Measurements from ENCODE around the gene MPL. TPM values are rescaled to one million over a fixed set of nuclear protein-coding genes. Genes with fewer than 3 reads are reported as not detected.
A peak's percentile ranks its signal among the peaks of the same experiment; 100 is the strongest.

MPL gene
- total RNA-seq, 1 experiment from 2014 or later = not detected

GRCh38 chr1:43350976-43351375, 13.4 kb downstream of the MPL start:
- Histone ChIP-seq H3K36me3 (no peaks in the 10 kb centered on the region), H3K4me1 (no peaks in the 10 kb centered on the region), H3K27ac (no peak overlapping the region), H3K9me3 (replicated peaks) (no peaks in the 10 kb centered on the region), H3K27me3 (no peaks in the 10 kb centered on the region), H3K4me3 (no peak overlapping the region)
- no peak for DNase-seq

GRCh38 chr1:43351421-43352350, 14.1 kb downstream of the MPL start:
- H3K4me3 ChIP-seq = no peak overlapping the region
- H3K9me3 ChIP-seq (replicated peaks) = no peaks in the 10 kb centered on the region
- no peaks in the 10 kb centered on the region for H3K27me3 ChIP-seq
- no peak overlapping the region for H3K27ac ChIP-seq
- no peaks in the 10 kb centered on the region for H3K4me1 ChIP-seq
- DNase-seq = no peak
- no peaks in the 10 kb centered on the region for H3K36me3 ChIP-seq

- Histone ChIP-seq H3K27me3 (no peaks in the 10 kb centered on the region), H3K36me3 (no peaks in the 10 kb centered on the region), H3K9me3 (replicated peaks) (no peaks in the 10 kb centered on the region), H3K27ac (no peak overlapping the region), H3K4me3 (no peak overlapping the region), H3K4me1 (no peaks in the 10 kb centered on the region)
- DNase-seq = no peak
These were observed 14.7 kb downstream of the MPL start for GRCh38 chr1:43352351-43352705.

DNA sequence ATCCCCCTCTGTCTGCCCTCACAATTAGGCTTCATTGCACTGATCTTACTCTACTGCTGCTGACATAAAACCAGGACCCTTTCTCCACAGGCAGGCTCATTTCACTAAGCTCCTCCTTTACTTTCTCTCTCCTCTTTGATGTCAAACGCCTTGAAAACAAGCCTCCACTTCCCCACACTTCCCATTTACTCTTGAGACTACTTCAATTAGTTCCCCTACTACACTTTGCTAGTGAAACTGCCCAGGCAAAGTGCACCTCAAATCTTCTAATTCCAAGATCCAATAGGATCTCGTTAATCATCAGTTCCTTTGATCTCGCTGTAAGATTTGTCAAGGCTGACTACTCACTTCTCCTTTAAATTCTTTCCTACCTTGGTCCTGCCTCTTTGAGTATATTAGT, 15.3 kb downstream of the MPL start:
- Histone ChIP-seq H3K9me3 (replicated peaks) (no peaks in the 10 kb centered on the region), H3K36me3 (no peaks in the 10 kb centered on the region), H3K27me3 (no peaks in the 10 kb centered on the region), H3K4me3 (no peak overlapping the region), H3K4me1 (no peaks in the 10 kb centered on the region), H3K27ac (no peak overlapping the region)
- no peak for DNase-seq

DNA sequence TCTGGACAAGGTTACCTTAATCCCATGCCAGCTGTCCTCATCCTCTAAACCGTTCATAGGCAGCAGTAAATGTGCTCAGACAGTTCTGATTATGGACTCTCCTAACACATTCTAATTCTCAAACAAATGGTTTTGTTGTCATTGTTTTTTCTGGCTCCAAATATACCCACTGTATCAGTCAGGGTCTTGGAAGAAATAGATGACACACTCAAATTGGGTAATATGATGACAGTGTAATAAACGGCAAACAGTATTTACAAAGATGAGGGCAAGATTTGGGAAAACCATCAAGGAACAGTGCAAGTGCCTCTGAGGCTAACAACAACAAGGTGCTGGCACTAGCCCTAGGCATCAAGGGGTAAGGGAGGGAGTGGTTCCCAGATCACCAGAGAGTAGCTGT, 16.9 kb downstream of the MPL start:
- no peak for DNase-seq
- Histone ChIP-seq H3K27me3 (no peaks in the 10 kb centered on the region), H3K4me3 (no peak overlapping the region), H3K27ac (no peak overlapping the region), H3K4me1 (no peaks in the 10 kb centered on the region), H3K9me3 (replicated peaks) (no peaks in the 10 kb centered on the region), H3K36me3 (no peaks in the 10 kb centered on the region)

DNA sequence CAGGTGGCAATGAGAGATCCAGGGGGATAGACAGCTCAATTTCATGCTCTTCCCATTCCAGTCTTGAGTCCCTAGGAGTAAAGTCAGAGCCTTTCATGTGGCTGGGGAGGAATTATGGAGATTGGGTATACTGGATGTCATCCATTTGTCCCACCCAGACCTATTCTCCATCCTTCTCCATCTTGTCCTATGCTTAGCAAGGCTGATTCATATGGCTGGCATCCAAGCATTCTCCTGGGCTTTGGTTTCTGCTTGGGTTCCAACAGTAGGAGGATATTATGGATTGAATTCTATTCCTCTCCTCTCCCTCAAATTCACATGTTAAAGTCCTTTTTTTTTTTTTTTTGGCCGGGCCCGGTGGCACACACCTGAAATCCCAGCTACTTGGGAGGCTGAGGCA, 17.3 kb downstream of the MPL start:
- DNase-seq = no peak
- no peak overlapping the region for H3K27ac ChIP-seq
- H3K36me3 ChIP-seq = no peaks in the 10 kb centered on the region

DNA sequence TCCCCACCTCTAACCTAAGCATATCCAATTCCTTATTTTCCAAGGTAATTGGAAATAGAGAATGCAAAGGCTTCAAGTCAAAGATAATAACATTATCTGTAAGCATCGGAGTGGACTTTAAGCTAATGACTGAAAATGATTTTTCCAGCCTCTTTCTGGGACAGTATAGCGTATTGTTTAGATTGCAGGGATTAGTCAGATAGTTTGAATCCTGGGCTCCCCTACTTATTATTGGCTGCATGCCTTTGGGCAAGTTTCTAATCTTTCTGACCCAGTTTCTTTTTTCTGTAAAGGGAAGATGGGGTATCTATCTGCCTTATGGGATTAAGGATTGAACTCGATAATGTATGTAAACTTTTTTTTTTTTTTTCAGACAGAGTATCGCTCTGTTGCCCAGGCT, 19.6 kb downstream of the MPL start:
- H3K27me3 ChIP-seq = no peaks in the 10 kb centered on the region
- peaks cover 23% of the 10 kb centered on the region for H3K36me3 ChIP-seq
- H3K9me3 ChIP-seq (replicated peaks) = no peaks in the 10 kb centered on the region
- DNase-seq = no peak
- no peak overlapping the region for H3K27ac ChIP-seq
- no peak overlapping the region for H3K4me3 ChIP-seq
- peaks cover 7% of the 10 kb centered on the region; the same call in 1 of the 2 replicates for H3K4me1 ChIP-seq

More for the DNA sequence above, 17.3 kb downstream of the MPL start:
- H3K9me3 ChIP-seq (replicated peaks) = no peaks in the 10 kb centered on the region
- peaks cover under 1% of the 10 kb centered on the region; the same call in 1 of the 2 replicates for H3K4me1 ChIP-seq
- no peaks in the 10 kb centered on the region for H3K27me3 ChIP-seq
- H3K4me3 ChIP-seq = no peak overlapping the region

GRCh38 chr1:43358121-43358745, 20.6 kb downstream of the MPL start:
- no peaks in the 10 kb centered on the region for H3K27me3 ChIP-seq
- peak overlapping the region; percentile 71 for H3K4me3 ChIP-seq
- no peaks in the 10 kb centered on the region for H3K9me3 ChIP-seq (replicated peaks)
- peaks cover 7% of the 10 kb centered on the region; the same call in 1 of the 2 replicates for H3K4me1 ChIP-seq
- peaks cover 31% of the 10 kb centered on the region for H3K36me3 ChIP-seq
- peak in 1 of 2 experiments; percentile 55 for DNase-seq
- peak overlapping the region; percentile 85 for H3K27ac ChIP-seq

- Histone ChIP-seq H3K4me3 (peak within 1 kb of the TSS; percentile 71), H3K9me3 (replicated peaks) (no peaks in the 10 kb centered on the region), H3K36me3 (peaks cover 33% of the 10 kb centered on the region), H3K27me3 (no peaks in the 10 kb centered on the region), H3K27ac (peak within 1 kb of the TSS; percentile 85), H3K4me1 (peaks cover 7% of the 10 kb centered on the region; the same call in 1 of the 2 replicates)
- DNase-seq = peak; percentile 99 to 100
These were observed 21.4 kb downstream of the MPL start, which contains the start of gene CDC20 for GRCh38 chr1:43358746-43359693. CDC20 (plus strand) TSS chr1:43358981; CDS start chr1:43359216, 235 bp downstream.

GRCh38 chr1:43359696-43360095, 22.1 kb downstream of the MPL start:
- Histone ChIP-seq H3K4me1 (peaks cover 7% of the 10 kb centered on the region; the same call in 1 of the 2 replicates), H3K27ac (peak overlapping the region; percentile 85; the same call in 1 of the 2 replicates), H3K4me3 (peak overlapping the region; percentile 71), H3K9me3 (replicated peaks) (no peaks in the 10 kb centered on the region), H3K36me3 (peaks cover 37% of the 10 kb centered on the region), H3K27me3 (no peaks in the 10 kb centered on the region)
- no peak for DNase-seq

GRCh38 chr1:43360616-43361015, 23.0 kb downstream of the MPL start:
- no peak overlapping the region; the same call in 1 of the 2 replicates for H3K4me3 ChIP-seq

GRCh38 chr1:43363283-43363934, 25.8 kb downstream of the MPL start:
- H3K4me1 ChIP-seq = peaks cover 7% of the 10 kb centered on the region; the same call in 1 of the 2 replicates
- H3K4me3 ChIP-seq = no peak overlapping the region
- H3K27ac ChIP-seq = no peak overlapping the region
- peaks cover 39% of the 10 kb centered on the region for H3K36me3 ChIP-seq
- no peaks in the 10 kb centered on the region for H3K27me3 ChIP-seq
- DNase-seq = no peak
- no peaks in the 10 kb centered on the region for H3K9me3 ChIP-seq (replicated peaks)

More at GRCh38 chr1:43360616-43361015, 23.0 kb downstream of the MPL start:
- peaks cover 7% of the 10 kb centered on the region; the same call in 1 of the 2 replicates for H3K4me1 ChIP-seq
- H3K36me3 ChIP-seq = peaks cover 39% of the 10 kb centered on the region
- no peak for DNase-seq
- H3K9me3 ChIP-seq (replicated peaks) = no peaks in the 10 kb centered on the region
- H3K27me3 ChIP-seq = no peaks in the 10 kb centered on the region
- H3K27ac ChIP-seq = no peak overlapping the region

- no peaks in the 10 kb centered on the region for H3K9me3 ChIP-seq (replicated peaks)
- peaks cover 10% of the 10 kb centered on the region; the same call in 1 of the 2 replicates for H3K4me1 ChIP-seq
- no peak overlapping the region for H3K4me3 ChIP-seq
- H3K27me3 ChIP-seq = no peaks in the 10 kb centered on the region
- H3K27ac ChIP-seq = no peak overlapping the region
- DNase-seq = no peak
- H3K36me3 ChIP-seq = peaks cover 39% of the 10 kb centered on the region
These were observed 26.4 kb downstream of the MPL start for GRCh38 chr1:43363935-43364525.

All from SJCRH30 (cell line).